HCT116 (cell line): Measurements from ENCODE around the gene MTHFD2. TPM values are rescaled to one million over a fixed set of nuclear protein-coding genes. Genes with fewer than 3 reads are reported as not detected.
A peak's percentile ranks its signal among the peaks of the same experiment; 100 is the strongest.

Experiments used
- ATAC-seq: fragments of 200-7000 bp; cut with Tn5 transposase; 2 replicates; pipeline ENCODE4 v1.9.1; 2020; ENCODE audit warnings: mild to moderate bottlenecking, moderate library complexity
- BruUV-seq: library from RNA; stranded (reverse); fragments of 400-500 nt; replicated peaks from 2 replicates; lab custom pipeline; 2021; lab: Mats Ljungman, UMichigan
- CTCF ChIA-PET: fragments of 300-600 bp; sonication (Branson Sonifier 250); formaldehyde crosslinking; loops from one replicate; lab custom pipeline; 2021; ENCODE audit warnings: antibody characterized with exemption; lab: Charles Lee
- POLR2A ChIA-PET: fragments of 300-600, 350-600 bp; sonication (Branson Sonifier 250); formaldehyde crosslinking; loops from one replicate; lab custom pipeline; 2021; ENCODE audit warnings: antibody characterized with exemption; lab: Charles Lee
- RAD21 ChIA-PET, 2 experiments: fragments of 300-600 bp; sonication (Branson Sonifier 250); formaldehyde crosslinking; loops; one replicate each; lab custom pipeline; 2023; ENCODE audit warnings: low total read pairs in 2 of 2; ENCODE audit not compliant: uncharacterized antibody in 2 of 2, unreplicated experiment in 2 of 2, low non-redundant PET in 1 of 2; lab: Charles Lee
- DNase-seq: peaks from one replicate; pipeline ENCODE4 v3.0.0-alpha.2; 2010; ENCODE audit warnings: low read depth, low spot score
- H2AFZ ChIP-seq: fragments of 200-600 bp; shearing (Covaris generic), sonication (generic); 2 replicates; pipeline ENCODE4 v1.6.1; 2017; ENCODE audit warnings: low read depth, mixed run types, mixed read lengths, antibody characterized with exemption, low read length; ENCODE audit not compliant: poor library complexity, severe bottlenecking
- H3K27ac ChIP-seq: 2 replicates; pipeline ENCODE4 v1.5.1; 2012; ENCODE audit warnings: low read depth, low read length
- H3K27me3 ChIP-seq: fragments of 200-600 bp; sonication (generic); 2 replicates; pipeline ENCODE4 v1.6.1; 2016; ENCODE audit warnings: mixed run types, low read length, mixed read lengths; ENCODE audit not compliant: insufficient read depth
- H3K36me3 ChIP-seq, 2 experiments: fragments of 200-500 bp in 1 of 2; fragments of 200-600 bp in 1 of 2; sonication (Bioruptor generic) in 1 of 2; sonication (generic) in 1 of 2; 2 replicates each; pipeline versions ENCODE4 v1.5.1 to v1.6.1; 2014 to 2016; ENCODE audit warnings: low read length in 2 of 2, inconsistent platforms in 1 of 2, mixed read lengths in 1 of 2, mixed run types in 1 of 2; ENCODE audit not compliant: insufficient read depth in 2 of 2, control insufficient read depth in 1 of 2
- H3K4me1 ChIP-seq, 2 experiments: fragments of 200-600 bp in 1 of 2; sonication (generic) in 1 of 2; 2 replicates each; pipeline versions ENCODE4 v1.5.1 to v1.6.1; 2012 to 2017; ENCODE audit warnings: low read length in 2 of 2, inconsistent platforms in 1 of 2, mild to moderate bottlenecking in 1 of 2, mixed read lengths in 1 of 2, mixed run types in 1 of 2, moderate library complexity in 1 of 2; ENCODE audit not compliant: insufficient read depth in 2 of 2, control insufficient read depth in 1 of 2
- H3K4me2 ChIP-seq: fragments of 200-600 bp; sonication (generic); 2 replicates; pipeline ENCODE4 v1.6.1; 2017; ENCODE audit warnings: mixed run types, low read length, mixed read lengths
- H3K4me3 ChIP-seq, 2 experiments: fragments of 200-600 bp in 1 of 2; sonication (generic) in 1 of 2; replicated peaks in 1 of 2; 2 replicates each; pipeline ENCODE4 v1.5.1; 2011 to 2016; ENCODE audit warnings: low read length in 2 of 2, control low read depth in 1 of 2, low read depth in 1 of 2, mild to moderate bottlenecking in 1 of 2, mixed read lengths in 1 of 2, mixed run types in 1 of 2
- H3K79me2 ChIP-seq: fragments of 200-600 bp; sonication (generic); 2 replicates; pipeline ENCODE4 v1.6.1; 2017; ENCODE audit warnings: mild to moderate bottlenecking, mixed run types, low read length, moderate library complexity, mixed read lengths; ENCODE audit not compliant: insufficient read depth
- H3K9ac ChIP-seq: fragments of 200-600 bp; sonication (generic); 2 replicates; pipeline ENCODE4 v1.6.1; 2016; ENCODE audit warnings: low read length, mixed read lengths
- H3K9me2 ChIP-seq: fragments of 200-600 bp; sonication (generic), shearing (Covaris generic); 2 replicates; pipeline ENCODE4 v1.6.1; 2017; ENCODE audit warnings: mixed run types, mild to moderate bottlenecking, moderate library complexity; ENCODE audit not compliant: insufficient read depth
- H3K9me3 ChIP-seq, 2 experiments: fragments of 200-500 bp in 1 of 2; fragments of 200-600 bp in 1 of 2; sonication (Bioruptor generic) in 1 of 2; sonication (generic) in 1 of 2; 2 replicates each; pipeline ENCODE4 v1.6.1; 2014 to 2017; ENCODE audit warnings: low read length in 2 of 2, mixed read lengths in 2 of 2, inconsistent platforms in 1 of 2, low read depth in 1 of 2, mild to moderate bottlenecking in 1 of 2, mixed run types in 1 of 2, moderate library complexity in 1 of 2; ENCODE audit not compliant: control insufficient read depth in 1 of 2, insufficient read depth in 1 of 2
- H4K20me1 ChIP-seq: fragments of 200-600 bp; sonication (generic), shearing (Covaris generic); 2 replicates; pipeline ENCODE4 v1.6.1; 2017; ENCODE audit warnings: mixed run types, mild to moderate bottlenecking, moderate library complexity; ENCODE audit not compliant: insufficient read depth
- CBX3 ChIP-seq: IDR thresholded peaks from 2 replicates; pipeline ENCODE4 v1.6.1; 2012; ENCODE audit warnings: low read depth
- CEBPB ChIP-seq: IDR thresholded peaks from 2 replicates; pipeline ENCODE4 v1.6.1; 2012; ENCODE audit warnings: low read depth
- EGR1 ChIP-seq: IDR thresholded peaks from 2 replicates; pipeline ENCODE4 v1.6.1; 2012; ENCODE audit warnings: low read depth
- ELF1 ChIP-seq: IDR thresholded peaks from 2 replicates; pipeline ENCODE4 v1.6.1; 2012; ENCODE audit warnings: low read depth, borderline replicate concordance
- EZH2 ChIP-seq: fragments of 200-600 bp; sonication (generic); IDR thresholded peaks from 2 replicates; pipeline ENCODE4 v1.6.1; 2017; ENCODE audit warnings: antibody characterized with exemption, mixed run types
- FOSL1 ChIP-seq: IDR thresholded peaks from 2 replicates; pipeline ENCODE4 v1.6.1; 2012; ENCODE audit warnings: low read depth
- JUND ChIP-seq: IDR thresholded peaks from 2 replicates; pipeline ENCODE4 v1.6.1; 2012
- POLR2A ChIP-seq: IDR thresholded peaks from 2 replicates; pipeline ENCODE4 v1.7.0; 2011; ENCODE audit warnings: borderline replicate concordance; ENCODE audit not compliant: insufficient read depth, insufficient read length; ENCODE audit errors: extremely low read depth
- POLR2AphosphoS5 ChIP-seq: IDR thresholded peaks from 2 replicates; pipeline ENCODE4 v1.6.1; 2011; ENCODE audit warnings: mild to moderate bottlenecking, low read depth, low read length, moderate library complexity
- RAD21 ChIP-seq: IDR thresholded peaks from 2 replicates; pipeline ENCODE4 v1.6.1; 2012; ENCODE audit warnings: low read depth, mild to moderate bottlenecking
- SP1 ChIP-seq: IDR thresholded peaks from 2 replicates; pipeline ENCODE4 v1.6.1; 2012; ENCODE audit warnings: low read depth
- SRF ChIP-seq: IDR thresholded peaks from 2 replicates; pipeline ENCODE4 v1.6.1; 2012; ENCODE audit warnings: low read depth
- TCF7L2 ChIP-seq: IDR thresholded peaks from 2 replicates; pipeline ENCODE4 v1.7.0; 2011; ENCODE audit warnings: borderline replicate concordance, inconsistent platforms; ENCODE audit not compliant: insufficient read depth, insufficient read length; ENCODE audit errors: extremely low read depth
- ZFX ChIP-seq: fragments of 450-650 bp; IDR thresholded peaks from 2 replicates; pipeline ENCODE4 v1.6.1; 2017
- ZNF274 ChIP-seq: fragments of 200-500 bp; sonication (Bioruptor generic); IDR thresholded peaks from 2 replicates; pipeline ENCODE4 v1.6.1; 2014; ENCODE audit warnings: mild to moderate bottlenecking, low read depth, low read length, inconsistent platforms
- intact Hi-C: fragments of 100-400 bp; cut with micrococcal nuclease; formaldehyde crosslinking; loops from 2 replicates; pipeline ENCODE4 v1.10.0; 2022
- total RNA-seq: library from RNA; stranded (reverse); gene quantifications from one replicate; pipeline ENCODE4 v1.2.1, GENCODE V29; 2021; ENCODE audit not compliant: unreplicated experiment
- TF ChIP-seq, protein P1 (sequence below): IDR thresholded peaks from 2 replicates; pipeline ENCODE4 v1.6.1; 2012; ENCODE audit warnings: low read depth
- TF ChIP-seq, protein P2 (sequence below), 3 experiments: fragments of 200-600 bp in 1 of 3; sonication (generic) in 1 of 3; IDR thresholded peaks in 2 of 3; conservative IDR thresholded peaks in 1 of 3; 2 replicates each; pipeline ENCODE4 v1.5.1; 2012 to 2017; ENCODE audit warnings: low read depth in 2 of 3, low read length in 2 of 3, antibody characterized with exemption in 1 of 3, borderline replicate concordance in 1 of 3, control low read depth in 1 of 3, mild to moderate bottlenecking in 1 of 3, mixed read lengths in 1 of 3, mixed run types in 1 of 3, moderate library complexity in 1 of 3; ENCODE audit not compliant: insufficient read depth in 1 of 3
- TF ChIP-seq, protein P3 (sequence below): IDR thresholded peaks from 2 replicates; pipeline ENCODE4 v1.6.1; 2011; ENCODE audit warnings: mild to moderate bottlenecking, low read length, moderate library complexity; ENCODE audit not compliant: insufficient replicate concordance; ENCODE audit errors: extremely low read depth

The MTHFD2 gene
- total RNA-seq, 1 experiment from 2014 or later: 445 TPM

DNA sequence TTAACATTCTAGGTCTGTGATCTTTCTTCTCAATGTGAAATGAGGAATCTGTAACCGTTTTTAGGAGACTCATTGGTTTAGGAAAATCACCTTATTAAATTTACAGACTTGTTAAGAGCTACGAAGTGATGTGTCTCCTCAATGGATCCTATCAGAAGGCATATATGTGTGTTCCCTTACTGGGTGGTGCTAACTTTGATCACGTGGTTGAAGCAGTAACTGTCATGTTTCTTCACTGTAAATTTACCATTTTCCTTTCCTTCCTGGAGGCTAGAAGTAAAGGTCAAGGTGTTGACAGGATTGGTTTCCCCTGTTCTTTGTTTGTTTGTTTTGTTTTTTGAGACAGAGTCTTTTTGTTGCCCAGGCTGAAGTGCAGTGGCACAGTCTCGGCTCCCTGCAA, 1.4 kb upstream of the MTHFD2 start:
- DNase-seq (no peak), ATAC-seq (no peak)
- Histone ChIP-seq H3K27me3 (no peaks in the 10 kb centered on the region), H3K9me3 (no peaks in the 10 kb centered on the region), H3K36me3 (peaks cover 0 to 5% of the 10 kb centered on the region in 2 experiments; a peak in 1 of 4 replicates), H4K20me1 (peaks cover 21% of the 10 kb centered on the region; the same call in 1 of the 2 replicates), H3K9ac (no peak overlapping the region), H3K4me3 (no peak overlapping the region), H3K4me1 (peaks cover 17 to 19% of the 10 kb centered on the region in 2 experiments; a peak in 3 of 4 replicates), H3K27ac (no peak overlapping the region), H3K79me2 (peaks cover 36% of the 10 kb centered on the region), H3K9me2 (no peaks in the 10 kb centered on the region), H2AFZ (peak overlapping the region; percentile 36), H3K4me2 (no peak overlapping the region)
- TF ChIP-seq RAD21 (no peak), ELF1 (no peak), POLR2A (no peak), EGR1 (no peak), FOSL1 (no peak), CBX3 (no peak), POLR2AphosphoS5 (no peak), JUND (no peak), ZNF274 (no peak), SP1 (no peak), ZFX (no peak), SRF (no peak), TCF7L2 (no peak), EZH2 (no peak), CEBPB (no peak)
- TF ChIP-seq, protein P1, sequence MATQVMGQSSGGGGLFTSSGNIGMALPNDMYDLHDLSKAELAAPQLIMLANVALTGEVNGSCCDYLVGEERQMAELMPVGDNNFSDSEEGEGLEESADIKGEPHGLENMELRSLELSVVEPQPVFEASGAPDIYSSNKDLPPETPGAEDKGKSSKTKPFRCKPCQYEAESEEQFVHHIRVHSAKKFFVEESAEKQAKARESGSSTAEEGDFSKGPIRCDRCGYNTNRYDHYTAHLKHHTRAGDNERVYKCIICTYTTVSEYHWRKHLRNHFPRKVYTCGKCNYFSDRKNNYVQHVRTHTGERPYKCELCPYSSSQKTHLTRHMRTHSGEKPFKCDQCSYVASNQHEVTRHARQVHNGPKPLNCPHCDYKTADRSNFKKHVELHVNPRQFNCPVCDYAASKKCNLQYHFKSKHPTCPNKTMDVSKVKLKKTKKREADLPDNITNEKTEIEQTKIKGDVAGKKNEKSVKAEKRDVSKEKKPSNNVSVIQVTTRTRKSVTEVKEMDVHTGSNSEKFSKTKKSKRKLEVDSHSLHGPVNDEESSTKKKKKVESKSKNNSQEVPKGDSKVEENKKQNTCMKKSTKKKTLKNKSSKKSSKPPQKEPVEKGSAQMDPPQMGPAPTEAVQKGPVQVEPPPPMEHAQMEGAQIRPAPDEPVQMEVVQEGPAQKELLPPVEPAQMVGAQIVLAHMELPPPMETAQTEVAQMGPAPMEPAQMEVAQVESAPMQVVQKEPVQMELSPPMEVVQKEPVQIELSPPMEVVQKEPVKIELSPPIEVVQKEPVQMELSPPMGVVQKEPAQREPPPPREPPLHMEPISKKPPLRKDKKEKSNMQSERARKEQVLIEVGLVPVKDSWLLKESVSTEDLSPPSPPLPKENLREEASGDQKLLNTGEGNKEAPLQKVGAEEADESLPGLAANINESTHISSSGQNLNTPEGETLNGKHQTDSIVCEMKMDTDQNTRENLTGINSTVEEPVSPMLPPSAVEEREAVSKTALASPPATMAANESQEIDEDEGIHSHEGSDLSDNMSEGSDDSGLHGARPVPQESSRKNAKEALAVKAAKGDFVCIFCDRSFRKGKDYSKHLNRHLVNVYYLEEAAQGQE: no peak
- TF ChIP-seq, protein P2, sequence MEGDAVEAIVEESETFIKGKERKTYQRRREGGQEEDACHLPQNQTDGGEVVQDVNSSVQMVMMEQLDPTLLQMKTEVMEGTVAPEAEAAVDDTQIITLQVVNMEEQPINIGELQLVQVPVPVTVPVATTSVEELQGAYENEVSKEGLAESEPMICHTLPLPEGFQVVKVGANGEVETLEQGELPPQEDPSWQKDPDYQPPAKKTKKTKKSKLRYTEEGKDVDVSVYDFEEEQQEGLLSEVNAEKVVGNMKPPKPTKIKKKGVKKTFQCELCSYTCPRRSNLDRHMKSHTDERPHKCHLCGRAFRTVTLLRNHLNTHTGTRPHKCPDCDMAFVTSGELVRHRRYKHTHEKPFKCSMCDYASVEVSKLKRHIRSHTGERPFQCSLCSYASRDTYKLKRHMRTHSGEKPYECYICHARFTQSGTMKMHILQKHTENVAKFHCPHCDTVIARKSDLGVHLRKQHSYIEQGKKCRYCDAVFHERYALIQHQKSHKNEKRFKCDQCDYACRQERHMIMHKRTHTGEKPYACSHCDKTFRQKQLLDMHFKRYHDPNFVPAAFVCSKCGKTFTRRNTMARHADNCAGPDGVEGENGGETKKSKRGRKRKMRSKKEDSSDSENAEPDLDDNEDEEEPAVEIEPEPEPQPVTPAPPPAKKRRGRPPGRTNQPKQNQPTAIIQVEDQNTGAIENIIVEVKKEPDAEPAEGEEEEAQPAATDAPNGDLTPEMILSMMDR (IDR thresholded peaks at IDR 0.05 in 2 of 3, conservative IDR thresholded peaks at IDR 0.05 in 1 of 3; ENCODE audit: borderline replicate concordance in 1 of 3, insufficient read depth in 1 of 3, low read depth in 2 of 3, low read length in 2 of 3): no peak
- TF ChIP-seq, protein P3, sequence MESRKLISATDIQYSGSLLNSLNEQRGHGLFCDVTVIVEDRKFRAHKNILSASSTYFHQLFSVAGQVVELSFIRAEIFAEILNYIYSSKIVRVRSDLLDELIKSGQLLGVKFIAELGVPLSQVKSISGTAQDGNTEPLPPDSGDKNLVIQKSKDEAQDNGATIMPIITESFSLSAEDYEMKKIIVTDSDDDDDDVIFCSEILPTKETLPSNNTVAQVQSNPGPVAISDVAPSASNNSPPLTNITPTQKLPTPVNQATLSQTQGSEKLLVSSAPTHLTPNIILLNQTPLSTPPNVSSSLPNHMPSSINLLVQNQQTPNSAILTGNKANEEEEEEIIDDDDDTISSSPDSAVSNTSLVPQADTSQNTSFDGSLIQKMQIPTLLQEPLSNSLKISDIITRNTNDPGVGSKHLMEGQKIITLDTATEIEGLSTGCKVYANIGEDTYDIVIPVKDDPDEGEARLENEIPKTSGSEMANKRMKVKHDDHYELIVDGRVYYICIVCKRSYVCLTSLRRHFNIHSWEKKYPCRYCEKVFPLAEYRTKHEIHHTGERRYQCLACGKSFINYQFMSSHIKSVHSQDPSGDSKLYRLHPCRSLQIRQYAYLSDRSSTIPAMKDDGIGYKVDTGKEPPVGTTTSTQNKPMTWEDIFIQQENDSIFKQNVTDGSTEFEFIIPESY: no peak
- BruUV-seq: no TSS peak
- POLR2A ChIA-PET: no interaction called here
- CTCF ChIA-PET: no interaction called here
- RAD21 ChIA-PET: no interaction called here
- intact Hi-C loops: no loop called here
